ENCODE results near the gene CACHD1.

Gene CACHD1

GRCh38 chr1:64538389-64538788 is 68.5 kb downstream of the CACHD1 start:
- Mint-ChIP-seq H3K4me3 (no peak overlapping the region), H3K9me3 (no peaks in the 10 kb centered on the region), H3K27ac (no peak overlapping the region), H3K36me3 (no peaks in the 10 kb centered on the region), H3K27me3 (peaks cover 7% of the 10 kb centered on the region), H3K4me1 (no peaks in the 10 kb centered on the region)
- no peak for ATAC-seq

GRCh38 chr1:64539289-64539688 is 69.4 kb downstream of the CACHD1 start:
- Mint-ChIP-seq H3K4me1 (no peaks in the 10 kb centered on the region), H3K27me3 (peaks cover 7% of the 10 kb centered on the region), H3K36me3 (no peaks in the 10 kb centered on the region), H3K27ac (no peak overlapping the region), H3K9me3 (no peaks in the 10 kb centered on the region), H3K4me3 (no peak overlapping the region)
- ATAC-seq: no peak

GRCh38 chr1:64539781-64540218 is 69.9 kb downstream of the CACHD1 start:
- peaks cover 7% of the 10 kb centered on the region for H3K27me3 Mint-ChIP-seq
- no peak overlapping the region for H3K4me3 Mint-ChIP-seq
- no peak for ATAC-seq
- no peaks in the 10 kb centered on the region for H3K36me3 Mint-ChIP-seq
- no peaks in the 10 kb centered on the region for H3K9me3 Mint-ChIP-seq
- no peaks in the 10 kb centered on the region for H3K4me1 Mint-ChIP-seq
- no peak overlapping the region for H3K27ac Mint-ChIP-seq

- no peaks in the 10 kb centered on the region for H3K9me3 Mint-ChIP-seq
- no peaks in the 10 kb centered on the region for H3K36me3 Mint-ChIP-seq
- H3K4me1 Mint-ChIP-seq: no peaks in the 10 kb centered on the region
- peaks cover 7% of the 10 kb centered on the region for H3K27me3 Mint-ChIP-seq
- no peak for ATAC-seq
- no peak overlapping the region for H3K4me3 Mint-ChIP-seq
- H3K27ac Mint-ChIP-seq: no peak overlapping the region
Measured at GRCh38 chr1:64540265-64540791, 70.4 kb downstream of the CACHD1 start.

GRCh38 chr1:64542118-64542517 is 72.2 kb downstream of the CACHD1 start:
- ATAC-seq: no peak
- H3K9me3 Mint-ChIP-seq: no peaks in the 10 kb centered on the region

GRCh38 chr1:64543831-64544230 is 73.9 kb downstream of the CACHD1 start:
- Mint-ChIP-seq H3K36me3 (no peaks in the 10 kb centered on the region), H3K27ac (no peak overlapping the region), H3K4me3 (no peak overlapping the region), H3K4me1 (no peaks in the 10 kb centered on the region), H3K9me3 (no peaks in the 10 kb centered on the region), H3K27me3 (peaks cover 7% of the 10 kb centered on the region)
- no peak for ATAC-seq

More at GRCh38 chr1:64542118-64542517, 72.2 kb downstream of the CACHD1 start:
- no peaks in the 10 kb centered on the region for H3K36me3 Mint-ChIP-seq
- no peaks in the 10 kb centered on the region for H3K4me1 Mint-ChIP-seq
- no peak overlapping the region for H3K27ac Mint-ChIP-seq
- H3K27me3 Mint-ChIP-seq: peaks cover 7% of the 10 kb centered on the region
- no peak overlapping the region for H3K4me3 Mint-ChIP-seq

GRCh38 chr1:64545118-64545843 is 75.4 kb downstream of the CACHD1 start:
- Mint-ChIP-seq H3K27ac (no peak overlapping the region), H3K4me3 (no peak overlapping the region), H3K36me3 (no peaks in the 10 kb centered on the region), H3K27me3 (peaks cover 8% of the 10 kb centered on the region), H3K4me1 (no peaks in the 10 kb centered on the region), H3K9me3 (no peaks in the 10 kb centered on the region)
- no peak for ATAC-seq

GRCh38 chr1:64546013-64546412 is 76.1 kb downstream of the CACHD1 start:
- Mint-ChIP-seq H3K4me1 (no peaks in the 10 kb centered on the region), H3K36me3 (no peaks in the 10 kb centered on the region), H3K9me3 (no peaks in the 10 kb centered on the region), H3K4me3 (no peak overlapping the region), H3K27me3 (peaks cover 8% of the 10 kb centered on the region), H3K27ac (no peak overlapping the region)
- no peak for ATAC-seq

GRCh38 chr1:64549464-64550239 is 79.7 kb downstream of the CACHD1 start:
- no peak for ATAC-seq
- H3K27me3 Mint-ChIP-seq: peaks cover 8% of the 10 kb centered on the region
- H3K4me3 Mint-ChIP-seq: no peak overlapping the region
- no peak overlapping the region for H3K27ac Mint-ChIP-seq
- no peaks in the 10 kb centered on the region for H3K9me3 Mint-ChIP-seq
- H3K36me3 Mint-ChIP-seq: no peaks in the 10 kb centered on the region
- no peaks in the 10 kb centered on the region for H3K4me1 Mint-ChIP-seq

GRCh38 chr1:64550510-64550909 is 80.6 kb downstream of the CACHD1 start:
- H3K4me1 Mint-ChIP-seq: no peaks in the 10 kb centered on the region
- peaks cover 16% of the 10 kb centered on the region for H3K27me3 Mint-ChIP-seq
- H3K9me3 Mint-ChIP-seq: no peaks in the 10 kb centered on the region
- no peak overlapping the region for H3K27ac Mint-ChIP-seq
- H3K36me3 Mint-ChIP-seq: no peaks in the 10 kb centered on the region
- ATAC-seq: no peak
- no peak overlapping the region for H3K4me3 Mint-ChIP-seq

- H3K4me3 Mint-ChIP-seq: no peak overlapping the region
- ATAC-seq: no peak
- no peaks in the 10 kb centered on the region for H3K36me3 Mint-ChIP-seq
- no peaks in the 10 kb centered on the region for H3K4me1 Mint-ChIP-seq
- H3K9me3 Mint-ChIP-seq: no peaks in the 10 kb centered on the region
- no peak overlapping the region for H3K27ac Mint-ChIP-seq
- H3K27me3 Mint-ChIP-seq: peaks cover 22% of the 10 kb centered on the region
Measured at GRCh38 chr1:64550946-64551605, 81.1 kb downstream of the CACHD1 start.

- no peak for ATAC-seq
- Mint-ChIP-seq H3K4me3 (no peak overlapping the region), H3K27me3 (peaks cover 31% of the 10 kb centered on the region), H3K9me3 (no peaks in the 10 kb centered on the region), H3K4me1 (no peaks in the 10 kb centered on the region), H3K27ac (no peak overlapping the region), H3K36me3 (no peaks in the 10 kb centered on the region)
Measured at GRCh38 chr1:64553285-64553684, 83.4 kb downstream of the CACHD1 start.

- no peak for ATAC-seq
- no peak overlapping the region for H3K4me3 Mint-ChIP-seq
- no peaks in the 10 kb centered on the region for H3K9me3 Mint-ChIP-seq
- H3K27ac Mint-ChIP-seq: no peak overlapping the region
- H3K4me1 Mint-ChIP-seq: no peaks in the 10 kb centered on the region
- H3K36me3 Mint-ChIP-seq: no peaks in the 10 kb centered on the region
- H3K27me3 Mint-ChIP-seq: peaks cover 31% of the 10 kb centered on the region
Measured at GRCh38 chr1:64555947-64556346, 86.0 kb downstream of the CACHD1 start.

GRCh38 chr1:64561993-64562392 is 92.1 kb downstream of the CACHD1 start:
- ATAC-seq: no peak
- H3K4me1 Mint-ChIP-seq: no peaks in the 10 kb centered on the region
- no peaks in the 10 kb centered on the region for H3K9me3 Mint-ChIP-seq
- peaks cover 43% of the 10 kb centered on the region for H3K27me3 Mint-ChIP-seq
- H3K4me3 Mint-ChIP-seq: no peak overlapping the region
- no peak overlapping the region for H3K27ac Mint-ChIP-seq
- H3K36me3 Mint-ChIP-seq: no peaks in the 10 kb centered on the region

GRCh38 chr1:64563958-64564565 is 94.1 kb downstream of the CACHD1 start:
- Mint-ChIP-seq H3K4me3 (no peak overlapping the region), H3K36me3 (no peaks in the 10 kb centered on the region)
- ATAC-seq: no peak

More at GRCh38 chr1:64563958-64564565, 94.1 kb downstream of the CACHD1 start:
- Mint-ChIP-seq H3K9me3 (no peaks in the 10 kb centered on the region), H3K27me3 (peaks cover 32% of the 10 kb centered on the region), H3K27ac (no peak overlapping the region), H3K4me1 (no peaks in the 10 kb centered on the region)

All from stimulated activated memory B cell treated with anti-CD40 and anti-IgM and Interleukin-4, amounts not matched to agents 10 μg/mL and 1 μg/mL and 100 μg/mL, for 72 hours (primary cell).